Uterus (tissue), 4 donors: ENCODE data around the gene CYP4Z1. TPM values are rescaled to one million over a fixed set of nuclear protein-coding genes. Genes with fewer than 3 reads are reported as not detected.

Source experiments
- DNase-seq, 2 donors: peaks; one replicate each; pipeline ENCODE4 v3.0.0-alpha.2; 2019 to 2020
- H3K27ac ChIP-seq, 2 donors: fragments of 200-600 bp; sonication (generic); 1 replicate in 1 of 2; 2 replicates in 1 of 2; pipeline ENCODE4 v1.5.1; 2016 to 2018
- H3K27me3 ChIP-seq, 2 donors: fragments of 200-600 bp; sonication (generic); one replicate each; pipeline ENCODE4 v1.5.1; 2018 to 2019; ENCODE audit warnings: control low read depth in 1 of 2
- H3K36me3 ChIP-seq, 2 donors: fragments of 200-600 bp; sonication (generic); one replicate each; pipeline ENCODE4 v1.5.1; 2019; ENCODE audit warnings: control low read depth in 1 of 2
- H3K4me1 ChIP-seq, 2 donors: fragments of 200-600 bp; sonication (generic); one replicate each; pipeline ENCODE4 v1.5.1; 2018 to 2019; ENCODE audit warnings: control low read depth in 1 of 2
- H3K4me3 ChIP-seq, 2 donors: fragments of 200-600 bp; sonication (generic); 1 replicate in 1 of 2; 2 replicates in 1 of 2; pipeline ENCODE4 v1.5.1; 2018 to 2019; ENCODE audit warnings: mild to moderate bottlenecking in 1 of 2
- H3K9me3 ChIP-seq, 2 donors: fragments of 200-600 bp; sonication (generic); one replicate each; pipeline ENCODE4 v1.5.1; 2019; ENCODE audit warnings: control low read depth in 1 of 2
- CTCF ChIP-seq, 4 experiments: fragments of 200-600 bp in 2 of 4; fragments of 450-650 bp in 2 of 4; sonication (generic) in 2 of 4; IDR thresholded peaks; one replicate each; pipeline ENCODE4 v1.5.1; 2016 to 2019; ENCODE audit warnings: antibody characterized with exemption in 4 of 4, mild to moderate bottlenecking in 2 of 4, moderate library complexity in 1 of 4
- POLR2A ChIP-seq, 2 donors: fragments of 450-650 bp; IDR thresholded peaks; one replicate each; pipeline ENCODE4 v1.6.1; 2016; ENCODE audit warnings: antibody characterized with exemption in 2 of 2, mild to moderate bottlenecking in 1 of 2, moderate library complexity in 1 of 2
- intact Hi-C: fragments of 100-400 bp; cut with DNase I; formaldehyde crosslinking; loops from one replicate; pipeline ENCODE4 v1.15.1; 2023; ENCODE audit warnings: low total_unique reads
- total RNA-seq, 4 donors: library from RNA; depleted of rRNA in 3 of 4; stranded (reverse); fragments of >200 nt in 3 of 4; gene quantifications; one replicate each; pipeline versions ENCODE4 v1.1.0 to v1.2.4, GENCODE V29; 2014 to 2023
- donor health status: DM: yes; HTN: yes; CAD: no.

The CYP4Z1 gene
- total RNA-seq, 4 donors from 2014 or later: 0.41 to 1.8 (median 0.67) TPM

DNA sequence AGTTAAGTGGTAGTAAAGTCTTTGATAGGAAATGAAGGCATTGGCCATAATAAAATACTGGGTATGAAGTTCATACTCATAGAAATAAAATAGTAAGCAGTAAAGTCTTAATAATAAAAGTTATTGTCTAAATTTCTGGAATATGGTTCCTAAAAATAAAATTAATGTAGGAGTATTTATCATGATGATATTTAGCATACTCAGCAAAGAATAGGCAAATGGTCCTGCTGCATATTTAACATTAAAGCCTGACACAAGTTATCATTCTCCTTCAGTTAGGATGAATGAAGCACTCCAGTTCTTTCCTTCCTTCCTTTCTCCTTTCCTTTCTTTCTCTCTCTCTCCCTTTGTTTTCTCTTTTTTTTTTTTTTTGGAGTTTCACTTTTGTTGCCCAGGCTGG is 97.5 kb downstream of the CYP4Z1 start:
- H3K4me1 ChIP-seq: no peaks in the 10 kb centered on the region
- TF ChIP-seq POLR2A (IDR thresholded peaks at IDR 0.05) (no peak), CTCF (IDR thresholded peaks at IDR 0.05) (no peak)
- no peak overlapping the region for H3K27ac ChIP-seq
- H3K27me3 ChIP-seq: no peaks in the 10 kb centered on the region
- no peak overlapping the region for H3K4me3 ChIP-seq
- no peaks in the 10 kb centered on the region for H3K36me3 ChIP-seq
- intact Hi-C loops: no loop called here
- no peaks in the 10 kb centered on the region for H3K9me3 ChIP-seq
- no peak for DNase-seq

Other genes with a start within 250 kb of the CYP4Z1 start
- 1 to 10 TPM in 1 of 4 donors, under 1 TPM in 1, not detected in 2; 0.21 to 1.0 TPM for gene CYP4A11, start 125.8 kb upstream of the CYP4Z1 start, total RNA-seq
- 1 to 10 TPM in 2 of 4 donors, under 1 TPM in 2; under 0.01 to 4.1 (median 2.1) TPM for gene CYP4X1, start 43.6 kb upstream of the CYP4Z1 start, total RNA-seq
- gene CYP4A22, start 70.2 kb downstream of the CYP4Z1 start, total RNA-seq: under 1 TPM in 1 of 4 donors, not detected in 3; 0.21 TPM
- gene PDZK1IP1, start 122.8 kb downstream of the CYP4Z1 start, total RNA-seq: under 1 TPM in 1 of 4 donors, not detected in 3; 0.48 TPM
- gene TAL1, start 165.0 kb downstream of the CYP4Z1 start, total RNA-seq: 10 to 100 TPM in 3 of 4 donors, 1 to 10 TPM in 1; 4.8 to 20.7 (median 13.0) TPM
- gene STIL, start 246.9 kb downstream of the CYP4Z1 start, total RNA-seq: 10 to 100 TPM in 1 of 4 donors, 1 to 10 TPM in 2, under 1 TPM in 1; under 0.01 to 13.0 (median 1.9) TPM